NCI-H2029 treated with DMSO at 0.1 percent for 48 hours (cell line): ENCODE data around the gene FBXL22.
A peak's percentile ranks its signal among the peaks of the same experiment; 100 is the strongest.

Source experiments
- DNase-seq: peaks from one replicate; lab custom pipeline; 2025; lab: John Stamatoyannopoulos, UW

Gene FBXL22, protein sequence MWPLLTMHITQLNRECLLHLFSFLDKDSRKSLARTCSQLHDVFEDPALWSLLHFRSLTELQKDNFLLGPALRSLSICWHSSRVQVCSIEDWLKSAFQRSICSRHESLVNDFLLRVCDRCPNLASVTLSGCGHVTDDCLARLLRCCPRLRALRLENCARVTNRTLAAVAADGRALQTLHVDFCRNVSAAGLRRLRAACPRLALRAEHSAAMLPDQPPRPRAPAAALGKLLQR

DNA sequence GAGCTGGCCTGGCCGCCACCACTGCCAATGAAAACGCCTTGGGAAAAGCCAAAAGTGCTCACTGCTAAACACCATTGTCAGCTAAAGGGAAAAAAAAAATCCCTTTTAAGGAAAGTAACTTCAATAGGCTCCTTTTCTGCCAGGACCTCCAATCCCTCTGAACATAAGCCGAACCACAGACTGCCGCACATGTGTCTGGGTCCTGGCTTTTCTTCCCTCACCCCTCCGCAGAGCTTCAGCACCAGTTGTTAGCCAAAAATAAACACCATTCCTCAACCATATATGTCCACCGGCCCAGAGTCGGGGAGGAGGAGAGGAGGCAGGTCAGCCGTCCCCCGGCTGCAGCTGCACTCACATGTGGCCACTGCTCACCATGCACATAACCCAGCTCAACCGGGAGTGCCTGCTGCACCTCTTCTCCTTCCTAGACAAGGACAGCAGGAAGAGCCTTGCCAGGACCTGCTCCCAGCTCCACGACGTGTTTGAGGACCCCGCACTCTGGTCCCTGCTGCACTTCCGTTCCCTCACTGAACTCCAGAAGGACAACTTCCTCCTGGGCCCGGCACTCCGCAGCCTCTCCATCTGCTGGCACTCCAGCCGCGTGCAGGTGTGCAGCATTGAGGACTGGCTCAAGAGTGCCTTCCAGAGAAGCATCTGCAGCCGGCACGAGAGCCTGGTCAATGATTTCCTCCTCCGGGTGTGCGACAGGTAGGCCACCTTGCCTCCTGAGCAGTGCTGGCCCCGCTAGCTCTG lies at the start of gene FBXL22:
TSS of gene FBXL22 (plus strand) at position 350 of the 753 bp plus-strand sequence. CDS start at position 356, 6 bp downstream.
- DNase-seq = peak; percentile 49

GRCh38 chr15:63551400-63551799 lies 45.8 kb upstream of the FBXL22 start:
- no peak for DNase-seq

DNA sequence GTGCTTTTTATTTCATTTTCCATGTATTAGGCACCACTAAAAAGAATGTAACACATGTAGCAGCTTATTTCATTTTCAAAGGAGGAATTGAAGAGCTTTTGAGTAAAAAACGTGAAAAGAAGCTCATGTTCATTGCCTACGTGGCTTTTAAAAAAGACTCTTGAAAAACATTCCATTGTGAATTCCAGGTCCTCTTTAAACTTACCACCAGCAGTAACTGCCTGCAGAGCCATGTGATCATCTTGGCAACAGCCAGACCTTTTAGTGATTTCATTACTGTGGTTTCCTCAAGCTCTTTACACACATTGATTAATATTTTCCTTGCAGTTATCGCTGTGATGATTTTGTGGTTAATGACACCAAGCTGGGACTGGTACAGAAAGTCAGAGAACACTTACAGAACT lies 43.8 kb upstream of the FBXL22 start:
- peak; percentile 47 for DNase-seq

DNA sequence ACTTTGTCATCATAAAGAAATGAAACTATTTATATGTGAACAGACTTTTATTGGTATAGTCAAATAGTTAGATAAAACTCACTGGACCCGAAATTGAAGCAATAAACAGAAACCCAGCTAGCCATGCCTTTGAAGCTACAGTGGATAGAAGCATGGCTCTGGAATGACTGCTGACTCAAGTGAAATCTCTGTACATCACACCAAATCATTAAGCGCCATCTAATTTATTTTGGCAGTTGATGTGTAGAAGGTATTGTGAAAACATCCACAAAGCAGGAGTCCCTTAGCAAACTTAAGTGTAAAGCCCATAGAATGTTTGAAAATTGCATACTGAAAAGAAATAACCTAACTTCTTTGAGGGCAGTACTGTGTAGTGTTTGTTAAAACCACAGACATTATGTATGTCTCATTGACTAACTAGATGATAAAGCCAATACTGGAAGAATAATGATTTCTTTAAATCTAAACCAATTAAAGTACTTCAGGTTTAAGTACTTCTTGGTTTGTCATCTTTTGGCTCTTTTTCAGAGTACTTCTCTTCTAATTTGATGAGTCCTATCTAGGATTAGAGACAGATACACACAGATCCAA lies 42.8 kb upstream of the FBXL22 start:
- no peak for DNase-seq

- no peak for DNase-seq
These were observed 41.7 kb upstream of the FBXL22 start for GRCh38 chr15:63555507-63555906.

- no peak for DNase-seq
These were observed 40.9 kb upstream of the FBXL22 start for GRCh38 chr15:63556246-63556645.

DNA sequence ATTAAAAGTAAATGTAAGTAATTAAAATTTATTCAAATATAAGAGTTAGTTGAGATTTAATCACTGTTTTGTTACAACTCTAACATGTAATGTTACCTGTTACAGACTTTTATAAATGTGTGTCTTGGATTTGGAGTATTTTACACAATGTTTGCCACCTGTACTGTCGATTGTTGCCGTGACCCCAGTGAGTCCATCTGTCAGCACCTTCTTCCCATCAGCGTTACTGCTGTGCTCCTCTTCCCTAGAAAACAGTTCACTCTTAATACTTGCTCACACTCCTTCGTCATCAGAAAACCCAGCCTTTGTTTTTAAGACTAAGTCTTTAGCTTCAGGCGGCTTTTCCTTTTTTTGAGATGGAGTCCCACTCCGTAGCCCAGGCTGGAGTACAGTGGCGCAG lies 40.5 kb upstream of the FBXL22 start:
- DNase-seq = no peak

GRCh38 chr15:63559753-63560152 lies 37.4 kb upstream of the FBXL22 start:
- no peak for DNase-seq

GRCh38 chr15:63560741-63561448 lies 36.3 kb upstream of the FBXL22 start:
- no peak for DNase-seq

DNA sequence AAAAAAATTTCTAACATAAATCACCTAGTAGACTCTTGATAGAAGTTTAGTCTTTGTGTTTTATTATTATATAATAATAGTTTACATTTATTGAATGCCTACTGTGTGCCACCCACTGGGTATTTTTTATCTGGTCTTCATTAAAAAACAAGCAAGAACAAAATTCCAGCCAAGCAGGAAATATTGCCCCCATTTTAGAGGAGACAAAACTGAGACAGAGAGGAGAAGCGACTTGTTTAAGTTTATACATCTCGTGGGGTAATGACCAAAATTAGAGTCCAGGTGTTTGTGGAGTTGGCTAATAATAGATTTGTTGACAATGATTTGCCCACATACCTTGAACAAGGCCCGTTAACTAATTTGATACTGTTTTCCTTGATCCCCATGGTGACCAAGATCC lies 33.1 kb upstream of the FBXL22 start:
- no peak for DNase-seq

DNA sequence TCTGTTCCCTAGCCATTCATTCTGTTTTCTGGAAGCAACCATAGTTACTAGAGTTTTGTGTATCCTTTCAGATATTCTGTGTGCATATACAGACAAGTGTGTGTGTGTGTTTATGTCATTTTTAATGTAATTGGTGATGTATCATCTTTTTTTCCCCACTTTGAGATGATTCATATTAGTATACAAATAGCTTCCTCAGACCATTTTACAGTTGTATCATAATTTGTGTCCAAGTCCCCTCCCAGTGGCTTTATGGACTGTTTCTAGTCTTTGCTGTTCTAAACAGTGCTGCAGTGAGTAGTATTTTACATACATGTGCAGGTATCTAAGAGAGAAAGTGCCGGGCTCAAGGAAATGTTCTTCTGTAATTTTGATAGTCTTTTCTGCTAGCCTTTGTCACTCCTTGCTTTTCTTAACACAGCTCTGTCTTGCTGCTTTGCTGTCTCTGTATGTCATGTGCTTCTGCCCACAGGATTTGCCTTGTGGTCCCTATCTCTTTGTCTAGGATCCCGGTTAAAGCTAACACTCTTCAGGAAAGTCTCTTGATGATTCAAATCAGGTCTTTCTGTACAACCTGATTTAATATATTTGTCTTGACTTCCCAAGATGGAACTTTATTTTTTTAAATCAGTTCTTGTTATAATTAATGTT lies 31.5 kb upstream of the FBXL22 start:
- no peak for DNase-seq

DNA sequence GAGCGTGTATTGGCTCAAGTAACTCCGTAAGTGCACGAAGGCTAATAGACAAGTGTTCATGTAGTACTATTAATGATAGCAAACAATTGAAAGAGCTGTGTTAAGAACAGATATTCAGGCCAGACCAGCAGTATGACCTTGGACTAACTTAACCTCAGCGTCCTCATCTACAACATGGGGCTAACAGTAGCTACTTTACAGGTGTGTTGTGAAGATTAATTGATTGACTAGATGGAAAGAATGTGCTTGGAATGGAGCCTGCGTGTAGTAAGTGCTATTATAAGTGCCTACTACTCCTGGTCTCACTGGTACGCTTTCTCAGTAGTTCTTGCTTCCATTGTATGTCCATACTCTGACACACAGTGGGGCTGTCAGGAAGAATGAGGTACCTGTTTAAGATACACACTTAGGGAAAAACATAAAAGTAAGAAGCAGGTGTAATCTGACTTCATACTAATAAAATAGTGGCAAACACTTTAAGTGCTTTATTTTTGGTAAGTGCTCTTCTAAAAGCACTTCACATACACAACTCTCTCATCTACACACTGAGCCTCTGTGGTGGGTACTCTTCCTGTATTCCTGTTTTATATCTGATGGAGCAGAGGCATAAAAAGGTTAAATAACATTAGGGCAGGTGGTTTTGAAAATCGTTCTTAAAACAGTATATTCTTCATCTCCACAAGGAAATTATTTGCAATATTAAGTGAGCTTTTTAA lies 24.3 kb upstream of the FBXL22 start:
- DNase-seq = no peak

DNA sequence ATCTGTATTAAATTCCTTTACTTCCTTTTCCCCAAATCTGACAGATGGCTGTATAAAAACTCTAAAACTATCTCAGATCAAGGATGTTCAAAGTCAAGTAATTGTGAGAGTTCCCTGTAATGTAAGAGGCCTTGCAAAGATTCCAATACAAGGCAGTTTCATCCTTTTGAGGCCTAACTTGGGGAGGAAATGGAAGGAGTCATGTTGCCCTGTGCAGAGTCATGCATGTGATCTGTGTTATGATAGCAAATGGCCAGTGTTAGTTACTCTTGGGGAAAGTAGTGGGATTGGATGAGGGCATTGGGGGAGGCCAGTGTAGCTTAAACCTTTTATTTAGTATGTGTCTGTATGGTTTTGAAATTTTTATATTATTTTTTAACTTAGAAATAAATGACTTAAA lies 23.7 kb upstream of the FBXL22 start:
- DNase-seq = no peak

- DNase-seq = no peak
These were observed 21.9 kb upstream of the FBXL22 start for GRCh38 chr15:63575312-63575711.

DNA sequence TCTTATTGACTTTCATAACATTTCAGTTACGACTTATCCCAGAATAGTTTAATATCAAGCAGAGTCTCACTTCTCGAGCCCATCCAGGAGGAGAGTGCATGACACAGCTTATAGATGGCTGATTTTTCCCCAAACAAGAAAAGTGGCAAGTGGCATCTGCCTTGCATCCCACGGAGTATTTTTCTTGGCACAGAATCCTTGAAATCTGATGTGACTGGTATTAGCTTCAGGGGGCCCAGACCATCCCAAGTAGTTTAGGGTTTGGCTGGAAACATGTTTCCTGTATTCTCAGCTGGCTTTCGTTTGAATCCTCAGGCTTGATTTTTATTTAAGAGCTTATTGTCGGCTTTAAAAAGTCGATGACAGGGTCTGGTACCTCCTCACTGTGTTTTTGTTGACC lies 20.7 kb upstream of the FBXL22 start:
- DNase-seq = no peak

DNA sequence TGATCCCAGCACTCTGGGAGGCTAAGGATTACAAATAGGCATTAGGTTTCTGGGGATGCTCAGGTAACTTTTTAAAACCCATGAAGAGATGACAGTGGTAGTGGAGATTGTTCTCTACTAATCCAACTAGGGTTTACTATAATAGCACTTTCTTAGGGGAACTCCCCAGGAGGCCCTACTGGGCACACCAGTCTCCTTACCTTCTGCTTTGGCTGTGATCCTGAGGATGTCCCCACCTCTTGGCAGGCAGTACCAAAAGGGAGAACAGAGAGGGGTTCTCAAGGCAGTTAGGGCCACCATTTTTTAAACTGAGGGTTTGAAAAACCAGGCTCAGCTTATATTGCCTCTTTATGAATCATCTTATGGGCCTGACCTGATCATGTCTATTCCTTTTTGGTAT lies 15.0 kb upstream of the FBXL22 start:
- no peak for DNase-seq

- no peak for DNase-seq
These were observed 14.3 kb upstream of the FBXL22 start for GRCh38 chr15:63582718-63583426.

GRCh38 chr15:63586790-63587189 lies 10.4 kb upstream of the FBXL22 start:
- DNase-seq = no peak

DNA sequence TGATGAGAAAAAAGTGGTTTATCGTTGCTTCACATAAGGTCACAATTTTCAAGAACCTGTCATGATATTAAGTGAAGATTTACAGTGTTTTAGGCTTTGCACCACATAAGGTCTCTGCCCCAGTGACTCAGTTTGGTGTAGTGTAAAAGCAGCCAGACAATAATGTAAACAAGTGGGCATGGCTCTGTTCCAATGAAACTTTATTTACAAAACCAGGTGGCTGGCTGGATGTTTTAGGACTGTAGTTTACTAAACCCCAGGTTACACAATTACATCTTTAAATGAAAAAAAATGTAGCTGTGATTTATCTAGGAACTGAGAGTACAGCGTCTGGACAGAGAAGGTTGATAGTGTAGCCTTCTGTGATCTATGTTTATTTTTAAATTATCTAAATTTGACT lies 9.7 kb upstream of the FBXL22 start:
- no peak for DNase-seq

- no peak for DNase-seq
These were observed 8.4 kb upstream of the FBXL22 start for GRCh38 chr15:63588826-63589225.
